Duodenal mucosa (tissue), 2 donors: Measurements from ENCODE around the gene NEU2.

Source experiments
- H3K27ac ChIP-seq: one replicate; pipeline ENCODE4 v1.7.0; 2013; ENCODE audit warnings: low read depth, low read length
- H3K27me3 ChIP-seq, 2 donors: one replicate each; pipeline ENCODE4 v1.7.0; 2013; ENCODE audit warnings: low read length in 2 of 2, control low read depth in 1 of 2; ENCODE audit not compliant: insufficient read depth in 2 of 2, control insufficient read depth in 1 of 2
- H3K36me3 ChIP-seq, 2 donors: one replicate each; pipeline ENCODE4 v1.7.0; 2013; ENCODE audit warnings: low read length in 2 of 2, control low read depth in 1 of 2; ENCODE audit not compliant: insufficient read depth in 2 of 2, control insufficient read depth in 1 of 2
- H3K4me1 ChIP-seq, 2 donors: one replicate each; pipeline ENCODE4 v1.7.0; 2013; ENCODE audit warnings: low read length in 2 of 2, control low read depth in 1 of 2; ENCODE audit not compliant: insufficient read depth in 2 of 2, control insufficient read depth in 1 of 2
- H3K4me3 ChIP-seq, 2 donors: one replicate each; pipeline ENCODE4 v1.7.0; 2013; ENCODE audit warnings: low read length in 2 of 2, low read depth in 1 of 2
- H3K9ac ChIP-seq, 2 donors: one replicate each; pipeline ENCODE4 v1.7.0; 2013; ENCODE audit warnings: low read length in 2 of 2, low read depth in 1 of 2
- H3K9me3 ChIP-seq, 2 donors: one replicate each; pipeline ENCODE4 v1.7.0; 2013; ENCODE audit warnings: low read length in 2 of 2, control low read depth in 1 of 2; ENCODE audit not compliant: control insufficient read depth in 1 of 2

NEU2 gene

GRCh38 chr2:233075966-233076339 is 43.5 kb downstream of the NEU2 start:
- peak overlapping the region; percentile 8 for H3K27ac ChIP-seq
- H3K4me3 ChIP-seq = no peak overlapping the region
- peaks cover 0 to 4% of the 10 kb centered on the region in 2 donors for H3K36me3 ChIP-seq
- H3K4me1 ChIP-seq = peaks cover 30 to 44% of the 10 kb centered on the region in 2 donors
- H3K9me3 ChIP-seq = peaks cover 3 to 5% of the 10 kb centered on the region in 2 donors
- H3K9ac ChIP-seq = peak overlapping the region in 1 of 2 donors; percentile 34
- H3K27me3 ChIP-seq = no peaks in the 10 kb centered on the region

- no peaks in the 10 kb centered on the region for H3K27me3 ChIP-seq
- no peak overlapping the region for H3K27ac ChIP-seq
- no peak overlapping the region for H3K4me3 ChIP-seq
- H3K4me1 ChIP-seq = peaks cover 38 to 50% of the 10 kb centered on the region in 2 donors
- peaks cover 2 to 3% of the 10 kb centered on the region in 2 donors for H3K9me3 ChIP-seq
- H3K36me3 ChIP-seq = peaks cover 0 to 4% of the 10 kb centered on the region in 2 donors
- H3K9ac ChIP-seq = no peak overlapping the region
These were observed 44.3 kb downstream of the NEU2 start for GRCh38 chr2:233076749-233077148.

- Histone ChIP-seq H3K27ac (no peak overlapping the region), H3K4me3 (peak overlapping the region in 1 of 2 donors; percentile 28), H3K4me1 (peaks cover 57 to 63% of the 10 kb centered on the region in 2 donors), H3K27me3 (no peaks in the 10 kb centered on the region), H3K9me3 (no peaks in the 10 kb centered on the region), H3K9ac (no peak overlapping the region), H3K36me3 (no peaks in the 10 kb centered on the region)
These were observed 47.0 kb downstream of the NEU2 start for GRCh38 chr2:233079473-233079877.

GRCh38 chr2:233079953-233080835 is 47.7 kb downstream of the NEU2 start:
- Histone ChIP-seq H3K4me1 (peaks cover 52 to 59% of the 10 kb centered on the region in 2 donors), H3K27ac (no peak overlapping the region), H3K4me3 (peak overlapping the region in 1 of 2 donors; percentile 32), H3K36me3 (no peaks in the 10 kb centered on the region), H3K9me3 (no peaks in the 10 kb centered on the region), H3K27me3 (no peaks in the 10 kb centered on the region), H3K9ac (no peak overlapping the region)

GRCh38 chr2:233080836-233081229 is 48.4 kb downstream of the NEU2 start:
- Histone ChIP-seq H3K36me3 (no peaks in the 10 kb centered on the region), H3K4me1 (peaks cover 46 to 53% of the 10 kb centered on the region in 2 donors), H3K9ac (peak overlapping the region in 1 of 2 donors; percentile 18), H3K4me3 (no peak overlapping the region), H3K27ac (no peak overlapping the region), H3K27me3 (no peaks in the 10 kb centered on the region), H3K9me3 (no peaks in the 10 kb centered on the region)

- H3K36me3 ChIP-seq = no peaks in the 10 kb centered on the region
- H3K4me1 ChIP-seq = peaks cover 42 to 50% of the 10 kb centered on the region in 2 donors
- H3K27ac ChIP-seq = no peak overlapping the region
- peak overlapping the region in 1 of 2 donors; percentile 18 for H3K9ac ChIP-seq
- H3K9me3 ChIP-seq = no peaks in the 10 kb centered on the region
- no peak overlapping the region for H3K4me3 ChIP-seq
- no peaks in the 10 kb centered on the region for H3K27me3 ChIP-seq
These were observed 48.8 kb downstream of the NEU2 start for GRCh38 chr2:233081232-233081730.

GRCh38 chr2:233081731-233082221 is 49.3 kb downstream of the NEU2 start:
- no peaks in the 10 kb centered on the region for H3K27me3 ChIP-seq
- peak overlapping the region; percentile 1 for H3K27ac ChIP-seq
- peak overlapping the region in 1 of 2 donors; percentile 18 for H3K9ac ChIP-seq
- peaks cover 42 to 54% of the 10 kb centered on the region in 2 donors for H3K4me1 ChIP-seq
- H3K36me3 ChIP-seq = no peaks in the 10 kb centered on the region
- H3K9me3 ChIP-seq = no peaks in the 10 kb centered on the region
- no peak overlapping the region for H3K4me3 ChIP-seq

- no peak overlapping the region for H3K9ac ChIP-seq
- peak overlapping the region; percentile 1 for H3K27ac ChIP-seq
- H3K36me3 ChIP-seq = no peaks in the 10 kb centered on the region
- H3K27me3 ChIP-seq = no peaks in the 10 kb centered on the region
- no peak overlapping the region for H3K4me3 ChIP-seq
- no peaks in the 10 kb centered on the region for H3K9me3 ChIP-seq
- peaks cover 43 to 54% of the 10 kb centered on the region in 2 donors for H3K4me1 ChIP-seq
These were observed 49.9 kb downstream of the NEU2 start for GRCh38 chr2:233082222-233082930.

GRCh38 chr2:233082931-233083755 is 50.7 kb downstream of the NEU2 start:
- Histone ChIP-seq H3K4me1 (peaks cover 43 to 54% of the 10 kb centered on the region in 2 donors), H3K27ac (peak overlapping the region; percentile 53), H3K36me3 (no peaks in the 10 kb centered on the region), H3K4me3 (no peak overlapping the region), H3K9me3 (no peaks in the 10 kb centered on the region), H3K27me3 (no peaks in the 10 kb centered on the region), H3K9ac (peak overlapping the region; percentile 22 to 27)
